GM10266 (cell line): ENCODE measurements around the gene PRDM8.

ENCODE experiments used
- DNase-seq: peaks from one replicate; pipeline ENCODE4 v3.0.0; 2012; ENCODE audit errors: extremely low spot score
- CTCF ChIP-seq: IDR thresholded peaks from 2 replicates; pipeline ENCODE4 v1.5.1; 2012; ENCODE audit warnings: mild to moderate bottlenecking, low read depth; ENCODE audit not compliant: control insufficient read depth, insufficient read depth; ENCODE audit errors: missing control alignments

PRDM8 gene

DNA sequence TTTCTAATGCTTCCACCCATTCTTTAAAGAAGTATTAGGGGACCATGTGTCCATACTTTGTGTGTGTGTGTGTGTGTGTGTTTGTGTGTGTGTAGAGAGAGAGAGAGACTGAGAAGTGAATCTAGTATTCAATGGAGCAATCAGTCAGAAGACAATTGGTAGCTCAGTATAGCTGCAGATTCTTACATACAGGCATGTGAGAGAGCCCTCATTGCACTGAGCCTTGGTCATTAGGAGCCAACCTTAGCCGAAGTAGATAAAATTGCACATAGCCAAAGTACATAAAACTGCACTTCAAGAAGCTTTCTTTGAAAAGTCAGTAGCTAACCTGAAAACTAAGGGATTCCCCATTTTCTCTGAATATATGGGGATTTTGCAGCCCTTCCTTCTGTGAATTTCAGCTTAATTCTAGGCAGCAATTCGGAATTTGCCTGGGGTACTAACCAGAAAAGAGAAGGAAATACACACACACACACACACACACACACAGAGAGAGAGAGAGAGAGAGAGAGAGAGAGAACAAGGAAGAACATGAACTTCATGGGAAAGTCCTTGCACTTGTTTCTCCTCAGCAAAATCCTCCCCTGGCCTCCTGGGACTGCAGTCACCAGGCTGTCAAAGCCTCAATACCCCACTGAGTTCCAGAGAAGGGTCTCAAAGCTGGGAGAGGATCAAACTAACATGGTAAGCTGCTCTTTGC is 1.7 kb upstream of the PRDM8 start:
- no peak for DNase-seq
- TF ChIP-seq CTCF = no peak

GRCh38 chr4:80196259-80196921 is 913 bp upstream of the PRDM8 start:
- DNase-seq = no peak

GRCh38 chr4:80197601-80198440 is 518 bp downstream of the PRDM8 start:
- TF ChIP-seq CTCF = no peak
- DNase-seq = no peak

More at GRCh38 chr4:80196259-80196921, 913 bp upstream of the PRDM8 start:
- TF ChIP-seq CTCF = no peak

- TF ChIP-seq CTCF = no peak
- no peak for DNase-seq
These were observed 1.1 kb downstream of the PRDM8 start for GRCh38 chr4:80198441-80198837.

- TF ChIP-seq CTCF = no peak
- DNase-seq = no peak
These were observed 1.8 kb downstream of the PRDM8 start for GRCh38 chr4:80199004-80199560.

DNA sequence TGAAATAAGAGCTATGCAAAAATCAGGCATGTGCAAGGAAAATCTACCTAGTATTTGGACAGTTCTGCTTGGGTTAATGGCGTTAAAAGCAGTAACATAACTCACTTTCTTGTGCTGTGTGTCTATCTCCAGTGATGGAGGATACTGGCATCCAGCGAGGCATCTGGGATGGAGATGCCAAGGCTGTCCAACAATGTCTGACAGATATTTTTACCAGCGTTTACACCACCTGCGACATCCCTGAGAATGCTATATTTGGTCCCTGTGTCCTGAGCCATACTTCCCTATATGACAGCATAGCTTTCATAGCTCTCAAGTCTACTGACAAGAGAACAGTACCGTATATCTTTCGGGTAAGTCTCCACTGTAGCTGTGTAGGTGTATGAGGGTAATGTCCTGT is 2.6 kb downstream of the PRDM8 start:
- no peak for TF ChIP-seq CTCF

More for the DNA sequence above, 2.6 kb downstream of the PRDM8 start:
- no peak for DNase-seq
